ENCODE measurements around the gene TMEM132D.

TMEM132D gene

GRCh38 chr12:129862561-129863175 lies 41.2 kb downstream of the TMEM132D start:
- H3K27me3 ChIP-seq (ENCODE audit: low read depth), result no peaks in the 10 kb centered on the region
- H3K9me3 ChIP-seq, result no peaks in the 10 kb centered on the region
- DNase-seq (ENCODE audit: low spot score in 2 of 2), result no peak
- no peak overlapping the region for H3K4me3 ChIP-seq
- in situ Hi-C loops (cut with MboI; ENCODE audit: low sequenced_read_pairs), result no loop called here
- no peaks in the 10 kb centered on the region for H3K36me3 ChIP-seq (replicated peaks)
- H3K4me1 ChIP-seq, result no peaks in the 10 kb centered on the region

GRCh38 chr12:129861951-129862350 lies 41.9 kb downstream of the TMEM132D start:
- no peaks in the 10 kb centered on the region for H3K36me3 ChIP-seq (replicated peaks)
- in situ Hi-C loops (cut with MboI; ENCODE audit: low sequenced_read_pairs), result no loop called here
- DNase-seq (ENCODE audit: low spot score in 2 of 2), result no peak
- no peaks in the 10 kb centered on the region for H3K4me1 ChIP-seq
- H3K4me3 ChIP-seq, result no peak overlapping the region
- H3K9me3 ChIP-seq, result no peaks in the 10 kb centered on the region
- H3K27me3 ChIP-seq (ENCODE audit: low read depth), result no peaks in the 10 kb centered on the region

GRCh38 chr12:129854591-129854990 lies 49.2 kb downstream of the TMEM132D start:
- in situ Hi-C loops (cut with MboI; ENCODE audit: low sequenced_read_pairs), result no loop called here
- no peak overlapping the region for H3K4me3 ChIP-seq
- no peak for DNase-seq (ENCODE audit: low spot score in 2 of 2)
- H3K36me3 ChIP-seq (replicated peaks), result no peaks in the 10 kb centered on the region
- H3K9me3 ChIP-seq, result no peaks in the 10 kb centered on the region
- no peaks in the 10 kb centered on the region for H3K4me1 ChIP-seq
- no peaks in the 10 kb centered on the region for H3K27me3 ChIP-seq (ENCODE audit: low read depth)

- no peak for DNase-seq (ENCODE audit: low spot score in 2 of 2)
- H3K36me3 ChIP-seq (replicated peaks), result no peaks in the 10 kb centered on the region
- no peaks in the 10 kb centered on the region for H3K9me3 ChIP-seq
- no peaks in the 10 kb centered on the region for H3K27me3 ChIP-seq (ENCODE audit: low read depth)
- H3K4me3 ChIP-seq, result no peak overlapping the region
- H3K4me1 ChIP-seq, result no peaks in the 10 kb centered on the region
- in situ Hi-C loops (cut with MboI; ENCODE audit: low sequenced_read_pairs), result no loop called here
These were observed 52.5 kb downstream of the TMEM132D start for GRCh38 chr12:129851296-129851695.

- DNase-seq (ENCODE audit: low spot score in 2 of 2), result no peak
- Histone ChIP-seq H3K4me1 (no peaks in the 10 kb centered on the region), H3K36me3 (replicated peaks) (no peaks in the 10 kb centered on the region), H3K9me3 (no peaks in the 10 kb centered on the region), H3K27me3 (ENCODE audit: low read depth) (no peaks in the 10 kb centered on the region), H3K4me3 (no peak overlapping the region)
- in situ Hi-C loops (cut with MboI; ENCODE audit: low sequenced_read_pairs), result no loop called here
These were observed 54.9 kb downstream of the TMEM132D start for GRCh38 chr12:129848876-129849275.

GRCh38 chr12:129847063-129847462 lies 56.8 kb downstream of the TMEM132D start:
- in situ Hi-C loops (cut with MboI; ENCODE audit: low sequenced_read_pairs), result no loop called here

GRCh38 chr12:129844662-129845220 lies 59.1 kb downstream of the TMEM132D start:
- no peaks in the 10 kb centered on the region for H3K36me3 ChIP-seq (replicated peaks)
- H3K27me3 ChIP-seq (ENCODE audit: low read depth), result no peaks in the 10 kb centered on the region
- DNase-seq (ENCODE audit: low spot score in 2 of 2), result no peak
- H3K9me3 ChIP-seq, result no peaks in the 10 kb centered on the region
- in situ Hi-C loops (cut with MboI; ENCODE audit: low sequenced_read_pairs), result no loop called here
- no peaks in the 10 kb centered on the region for H3K4me1 ChIP-seq
- H3K4me3 ChIP-seq, result no peak overlapping the region

More at GRCh38 chr12:129847063-129847462, 56.8 kb downstream of the TMEM132D start:
- H3K4me1 ChIP-seq, result no peaks in the 10 kb centered on the region
- H3K27me3 ChIP-seq (ENCODE audit: low read depth), result no peaks in the 10 kb centered on the region
- no peaks in the 10 kb centered on the region for H3K9me3 ChIP-seq
- no peak overlapping the region for H3K4me3 ChIP-seq
- no peaks in the 10 kb centered on the region for H3K36me3 ChIP-seq (replicated peaks)
- no peak for DNase-seq (ENCODE audit: low spot score in 2 of 2)

- in situ Hi-C loops (cut with MboI; ENCODE audit: low sequenced_read_pairs), result no loop called here
- no peak for DNase-seq (ENCODE audit: low spot score in 2 of 2)
- no peaks in the 10 kb centered on the region for H3K9me3 ChIP-seq
- H3K4me1 ChIP-seq, result no peaks in the 10 kb centered on the region
- no peaks in the 10 kb centered on the region for H3K36me3 ChIP-seq (replicated peaks)
- H3K4me3 ChIP-seq, result no peak overlapping the region
- no peaks in the 10 kb centered on the region for H3K27me3 ChIP-seq (ENCODE audit: low read depth)
These were observed 62.6 kb downstream of the TMEM132D start for GRCh38 chr12:129841251-129841650.

- in situ Hi-C loops (cut with MboI; ENCODE audit: low sequenced_read_pairs), result no loop called here
- no peaks in the 10 kb centered on the region for H3K27me3 ChIP-seq (ENCODE audit: low read depth)
- DNase-seq (ENCODE audit: low spot score in 2 of 2), result no peak
These were observed 63.5 kb downstream of the TMEM132D start for GRCh38 chr12:129840145-129840884.

GRCh38 chr12:129839679-129840078 lies 64.1 kb downstream of the TMEM132D start:
- H3K4me3 ChIP-seq, result no peak overlapping the region
- DNase-seq (ENCODE audit: low spot score in 2 of 2), result no peak

More at GRCh38 chr12:129840145-129840884, 63.5 kb downstream of the TMEM132D start:
- no peak overlapping the region for H3K4me3 ChIP-seq
- no peaks in the 10 kb centered on the region for H3K36me3 ChIP-seq (replicated peaks)
- no peaks in the 10 kb centered on the region for H3K4me1 ChIP-seq
- no peaks in the 10 kb centered on the region for H3K9me3 ChIP-seq

GRCh38 chr12:129831294-129831693 lies 72.5 kb downstream of the TMEM132D start:
- Histone ChIP-seq H3K4me1 (no peaks in the 10 kb centered on the region), H3K4me3 (no peak overlapping the region), H3K27me3 (ENCODE audit: low read depth) (no peaks in the 10 kb centered on the region), H3K36me3 (replicated peaks) (no peaks in the 10 kb centered on the region), H3K9me3 (no peaks in the 10 kb centered on the region)
- in situ Hi-C loops (cut with MboI; ENCODE audit: low sequenced_read_pairs), result no loop called here
- DNase-seq (ENCODE audit: low spot score in 2 of 2), result no peak

More at GRCh38 chr12:129839679-129840078, 64.1 kb downstream of the TMEM132D start:
- H3K9me3 ChIP-seq, result no peaks in the 10 kb centered on the region
- no peaks in the 10 kb centered on the region for H3K27me3 ChIP-seq (ENCODE audit: low read depth)
- H3K36me3 ChIP-seq (replicated peaks), result no peaks in the 10 kb centered on the region
- in situ Hi-C loops (cut with MboI; ENCODE audit: low sequenced_read_pairs), result no loop called here
- no peaks in the 10 kb centered on the region for H3K4me1 ChIP-seq

GRCh38 chr12:129830796-129831195 lies 73.0 kb downstream of the TMEM132D start:
- Histone ChIP-seq H3K27me3 (ENCODE audit: low read depth) (no peaks in the 10 kb centered on the region), H3K4me3 (no peak overlapping the region), H3K4me1 (no peaks in the 10 kb centered on the region), H3K9me3 (no peaks in the 10 kb centered on the region), H3K36me3 (replicated peaks) (no peaks in the 10 kb centered on the region)
- no peak for DNase-seq (ENCODE audit: low spot score in 2 of 2)
- in situ Hi-C loops (cut with MboI; ENCODE audit: low sequenced_read_pairs), result no loop called here

- H3K4me3 ChIP-seq, result no peak overlapping the region
- in situ Hi-C loops (cut with MboI; ENCODE audit: low sequenced_read_pairs), result no loop called here
- no peaks in the 10 kb centered on the region for H3K4me1 ChIP-seq
- no peaks in the 10 kb centered on the region for H3K27me3 ChIP-seq (ENCODE audit: low read depth)
- no peaks in the 10 kb centered on the region for H3K9me3 ChIP-seq
- no peak for DNase-seq (ENCODE audit: low spot score in 2 of 2)
- H3K36me3 ChIP-seq (replicated peaks), result no peaks in the 10 kb centered on the region
These were observed 75.9 kb downstream of the TMEM132D start for GRCh38 chr12:129827866-129828384.

All from HAP-1 (cell line).